Activated CD4-positive, alpha-beta T cell treated with anti-CD3 and anti-CD28 coated beads for 4 hours (primary cell): ENCODE measurements around the gene RPS2.

Source experiments
- DNase-seq, 2 donors: peaks; one replicate each; pipeline ENCODE4 v3.0.0-alpha.2; 2020

Gene RPS2

DNA sequence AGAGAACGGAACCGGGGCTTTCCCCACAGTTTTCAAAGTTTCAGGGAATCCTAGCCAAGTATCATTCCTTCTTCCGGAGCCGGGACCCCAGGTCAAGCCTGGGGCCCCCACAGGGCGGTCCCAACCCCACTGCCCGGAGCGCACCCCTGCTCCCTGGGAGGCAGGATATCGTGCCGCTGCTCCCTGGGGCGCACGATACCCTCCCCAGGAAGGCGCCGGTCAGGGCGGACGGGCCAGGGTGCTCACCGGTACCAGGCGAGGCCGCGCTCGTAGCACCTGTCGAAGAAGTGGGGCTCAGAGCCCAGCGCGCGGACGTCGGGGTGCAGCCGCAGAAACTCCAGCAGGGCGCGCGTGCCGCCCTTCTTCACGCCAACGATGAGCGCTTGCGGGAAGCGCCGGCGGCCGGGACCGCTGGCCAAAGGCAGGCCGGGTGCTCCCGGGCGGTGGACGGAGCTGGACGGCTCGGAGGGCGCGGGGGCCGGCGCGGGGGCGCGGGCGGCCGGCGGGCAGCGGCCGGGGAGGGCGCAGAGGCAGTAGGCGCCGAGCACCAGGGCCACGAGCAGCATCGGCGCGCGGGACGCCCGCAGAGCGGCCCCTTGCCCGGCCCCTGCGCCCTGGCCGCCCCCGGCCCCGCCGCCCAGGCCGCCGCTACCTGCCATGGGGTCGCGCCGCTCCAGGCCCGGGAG is 46.8 kb downstream of the RPS2 start:
- DNase-seq = no peak

DNA sequence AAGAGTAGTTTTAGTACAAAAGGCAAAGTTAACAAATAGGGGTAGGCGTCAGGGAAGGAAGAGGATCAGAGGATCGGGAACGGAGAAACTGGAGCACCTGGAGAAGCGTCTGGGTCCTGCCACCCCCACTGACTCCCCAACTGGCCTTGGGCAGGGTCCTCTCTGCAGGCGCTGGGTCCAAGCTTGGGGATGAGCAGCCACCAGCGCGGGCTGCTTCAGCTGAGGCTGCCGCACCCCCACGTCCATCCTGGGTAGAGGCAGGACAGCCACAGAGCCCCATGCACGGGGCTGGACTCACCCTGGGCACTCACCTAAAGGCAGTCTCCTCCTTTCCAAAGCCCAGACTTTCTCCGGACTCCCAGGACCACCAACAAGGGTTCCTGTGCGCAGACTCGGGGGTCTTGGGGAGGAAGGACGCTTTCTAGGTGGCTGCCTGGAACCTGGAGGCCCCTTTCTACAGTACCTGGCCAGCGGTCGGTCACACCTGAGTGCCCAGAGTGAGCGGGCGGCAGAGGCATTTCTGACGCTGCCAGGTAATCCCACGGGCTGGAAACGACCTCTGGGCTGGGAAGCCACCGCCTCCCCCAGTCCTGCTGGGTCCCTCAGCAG is 47.5 kb downstream of the RPS2 start:
- DNase-seq = no peak

DNA sequence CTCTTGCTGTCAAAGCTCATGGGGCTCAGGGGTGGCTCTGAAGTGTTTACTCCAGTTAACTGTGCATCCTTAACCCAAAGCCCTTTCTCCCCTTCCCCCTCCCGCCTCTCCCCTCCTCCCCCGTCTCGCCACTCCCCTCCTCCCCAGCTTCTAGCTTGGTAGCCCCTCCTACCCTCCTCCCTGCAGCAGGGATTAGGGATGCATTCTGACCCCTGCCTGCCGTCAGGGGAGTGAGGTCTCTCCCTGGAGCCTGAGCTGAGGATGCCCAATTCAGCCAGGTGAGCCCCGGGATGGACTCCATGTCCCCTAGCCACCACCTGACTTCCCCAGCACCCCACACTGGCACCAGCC is 48.0 kb downstream of the RPS2 start:
- DNase-seq = no peak

DNA sequence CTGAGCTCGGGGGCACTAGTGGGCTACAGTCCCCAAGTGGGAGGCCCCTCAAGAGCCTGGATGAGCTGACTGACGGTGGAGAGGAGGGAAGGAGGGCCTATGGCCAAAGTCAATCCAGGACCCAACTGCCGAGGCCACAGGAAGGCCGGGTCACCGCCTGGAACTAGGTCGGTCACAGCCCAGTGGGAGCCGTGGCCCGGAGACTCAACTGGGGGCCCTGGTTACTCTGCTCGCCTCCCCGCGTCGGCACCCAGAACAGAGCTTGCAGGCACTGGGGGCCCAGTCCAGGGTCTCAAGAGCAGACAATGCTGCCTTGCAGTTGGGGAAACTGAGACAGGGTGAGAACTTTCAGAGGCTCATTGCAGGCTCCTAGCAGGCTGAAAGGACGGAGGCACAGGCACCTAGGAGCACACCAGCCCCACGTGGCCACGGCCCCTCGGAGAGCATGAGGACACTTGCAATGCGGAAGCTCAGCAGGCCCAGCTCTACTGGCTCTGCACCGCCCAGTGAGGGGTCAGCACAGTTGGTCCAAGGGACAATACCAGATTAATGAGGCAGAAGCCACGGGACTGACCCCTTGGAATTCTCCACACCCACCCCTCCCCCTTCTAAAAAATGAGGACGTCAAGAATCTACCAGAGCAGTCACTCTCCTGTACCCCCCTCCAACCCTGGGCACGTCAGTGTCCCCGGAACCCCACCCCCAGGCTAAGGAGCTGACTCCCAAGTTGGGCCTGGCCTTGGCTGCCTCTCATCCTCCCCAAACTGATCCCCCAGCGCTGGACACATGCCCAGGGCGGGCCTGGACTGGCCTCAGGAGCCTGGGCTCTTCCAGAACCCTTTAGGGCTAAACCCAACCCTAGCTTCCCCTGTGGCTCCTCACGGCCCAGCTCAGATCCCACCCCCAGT is 48.6 kb downstream of the RPS2 start:
- DNase-seq = no peak

DNA sequence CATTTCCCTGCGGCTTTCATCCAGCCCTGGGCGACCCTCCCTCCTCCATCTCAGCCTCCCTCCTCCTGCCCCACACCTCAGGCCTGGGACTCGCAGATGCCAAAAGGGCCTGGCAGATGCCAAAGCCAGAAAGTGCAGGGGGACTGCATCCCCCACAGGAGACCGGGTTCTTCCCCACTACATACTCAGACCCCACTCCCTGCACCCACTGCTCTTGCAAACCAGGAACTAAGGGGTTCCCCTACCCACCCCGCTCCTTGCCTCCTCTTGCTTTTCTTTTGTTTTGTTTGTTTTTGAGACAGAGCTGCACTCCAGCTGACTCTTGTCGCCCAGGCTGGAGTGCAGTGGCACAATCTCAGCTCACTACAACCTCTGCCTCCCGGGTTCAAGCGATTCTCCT is 49.6 kb downstream of the RPS2 start:
- DNase-seq = no peak

DNA sequence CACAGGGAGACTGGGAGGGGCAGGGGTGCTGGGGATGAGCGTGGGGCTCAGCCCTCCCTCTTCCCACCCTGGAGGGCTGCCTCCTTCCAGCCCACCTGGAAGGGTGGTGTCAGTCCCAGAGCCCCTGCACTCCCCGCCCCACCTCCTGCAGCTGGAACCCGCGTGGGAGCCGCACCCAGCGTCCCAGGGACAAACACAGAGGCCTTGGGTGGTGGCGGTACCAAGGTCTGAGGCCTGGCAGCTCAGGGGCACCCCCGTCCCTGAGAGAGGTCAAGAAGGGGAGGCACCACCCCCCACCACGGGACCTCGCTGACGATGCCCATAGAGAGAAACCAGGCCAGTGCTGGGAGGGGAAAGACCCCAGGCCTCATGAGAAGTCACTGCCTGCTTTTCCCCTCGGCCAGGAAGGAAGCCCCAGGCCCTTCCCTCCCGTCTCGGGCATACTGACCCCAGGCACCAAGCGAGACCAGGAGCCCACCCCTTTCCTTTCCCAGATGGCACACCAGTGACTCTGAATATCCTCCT is 50.5 kb downstream of the RPS2 start:
- no peak for DNase-seq

DNA sequence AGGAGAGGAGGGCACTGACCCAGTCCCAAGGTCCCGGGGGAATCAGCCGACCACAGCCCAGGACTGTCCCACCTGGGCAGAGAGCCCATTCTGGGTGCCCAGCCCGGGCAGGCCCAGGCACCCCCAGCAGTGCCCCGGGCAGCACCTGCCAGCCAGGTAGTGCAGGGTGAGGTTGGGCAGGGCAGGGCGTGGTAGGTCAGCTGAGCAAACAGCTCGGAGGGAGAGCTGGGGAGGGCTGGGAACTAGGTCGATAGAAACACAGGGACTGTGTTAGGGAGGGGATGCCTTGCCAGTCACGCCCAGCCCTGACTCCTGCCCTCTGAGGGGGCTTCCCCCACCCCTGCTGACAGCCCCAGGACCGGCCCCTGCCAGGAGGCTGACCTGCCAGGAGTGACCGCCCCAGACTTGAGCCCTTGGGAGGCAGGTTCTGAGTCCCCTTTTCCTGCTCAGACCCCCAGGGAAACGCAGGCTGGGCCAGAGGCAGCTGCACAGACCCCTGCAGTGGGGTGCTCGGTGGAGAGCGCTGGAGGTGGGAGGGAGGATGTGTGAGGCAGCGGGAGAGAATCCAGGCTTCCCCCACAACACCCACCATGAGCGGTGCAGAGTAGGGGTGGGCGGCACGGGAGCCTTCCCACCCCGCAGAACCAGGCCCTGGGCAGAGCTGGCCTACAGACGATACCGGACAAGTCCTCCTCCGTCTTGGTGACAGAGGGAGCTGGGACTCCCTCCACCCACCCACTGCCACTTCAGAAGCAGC is 51.1 kb downstream of the RPS2 start:
- no peak for DNase-seq

DNA sequence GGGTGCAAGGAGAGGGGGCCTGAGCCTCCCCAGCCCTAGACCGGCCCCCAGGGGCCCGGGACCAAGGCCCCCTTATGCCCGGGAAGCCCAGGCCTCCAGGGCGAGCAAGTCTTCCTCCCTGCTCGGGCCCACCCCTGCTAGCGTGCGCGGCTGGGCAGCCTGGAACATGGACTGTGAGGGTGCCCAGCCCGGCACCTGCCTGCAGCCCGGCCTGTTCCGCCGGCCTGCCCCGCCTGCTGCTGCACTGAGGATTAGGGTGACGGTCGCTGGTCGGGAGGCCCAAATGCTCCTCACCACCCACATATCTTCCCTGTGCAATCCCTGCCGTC is 52.4 kb downstream of the RPS2 start:
- no peak for DNase-seq
